ENCODE data around the gene EPAS1. TPM values are rescaled to one million over a fixed set of nuclear protein-coding genes. Genes with fewer than 3 reads are reported as not detected.

EPAS1 gene
- total and polyA plus RNA-seq, 2 experiments from 2014 or later, result 47.5 to 73.8 TPM

DNA sequence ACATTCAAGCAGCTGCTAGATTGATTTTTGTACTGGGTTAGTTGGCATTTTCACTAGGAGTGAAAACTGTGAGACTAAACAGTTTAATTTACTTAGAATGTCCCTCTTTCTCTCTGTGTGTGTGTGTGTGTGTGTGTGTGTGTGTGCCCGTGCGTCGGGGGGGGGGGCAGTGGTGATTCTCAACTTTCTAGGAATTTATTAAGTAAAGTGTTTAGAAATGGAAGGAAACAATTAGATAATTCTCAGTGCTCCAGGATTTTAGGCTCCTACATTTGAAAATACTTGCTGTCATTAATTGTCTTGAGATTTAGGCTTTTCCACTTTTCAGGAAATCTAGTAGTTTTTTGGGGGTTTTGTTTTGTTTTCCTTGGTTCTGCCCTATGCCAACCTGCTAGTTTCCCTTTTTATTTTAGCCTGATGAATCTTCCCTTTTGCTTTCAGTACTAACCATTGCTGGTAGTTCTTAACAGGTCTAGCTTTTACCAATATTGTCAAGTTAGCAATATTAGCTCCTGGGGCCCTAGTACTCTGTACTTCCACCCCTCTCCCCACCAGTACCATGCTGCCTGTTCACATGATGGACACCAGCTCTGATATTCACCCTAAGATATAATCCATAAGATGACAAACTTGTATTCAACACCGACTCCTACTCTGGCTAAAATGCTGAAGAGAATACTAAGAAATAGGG is 4.9 kb downstream of the EPAS1 start:
- H3K9me2 ChIP-seq (ENCODE audit: insufficient read depth), result no peaks in the 10 kb centered on the region

GRCh38 chr2:46303233-46303632 is 6.0 kb downstream of the EPAS1 start:
- H3F3A ChIP-seq (ENCODE audit: insufficient read depth), result no peaks in the 10 kb centered on the region; the same call in 1 of the 2 replicates
- H3K4me2 ChIP-seq (ENCODE audit: unreplicated experiment), result no peak overlapping the region
- H2AFZ ChIP-seq, result no peak overlapping the region
- in situ Hi-C loops (cut with MboI), result no loop called here
- no peak for TF ChIP-seq EZH2phosphoT487 (IDR thresholded peaks at IDR 0.05; ENCODE audit: insufficient read depth, low read depth)
- no peak for TF ChIP-seq EZH2 (IDR thresholded peaks at IDR 0.05; ENCODE audit: insufficient read depth, poor library complexity, severe bottlenecking)
- H3K4me3 ChIP-seq, result no peak overlapping the region
- no peaks in the 10 kb centered on the region for H3K36me3 ChIP-seq (ENCODE audit: low read depth)
- H3K79me2 ChIP-seq (ENCODE audit: insufficient read depth), result peaks cover 96% of the 10 kb centered on the region
- H3K9me3 ChIP-seq (ENCODE audit: low read depth), result no peaks in the 10 kb centered on the region
- no peaks in the 10 kb centered on the region for H3K27me3 ChIP-seq (replicated peaks; ENCODE audit: insufficient read depth)
- H3K4me1 ChIP-seq (ENCODE audit: insufficient read depth), result peaks cover 22% of the 10 kb centered on the region
- H3K9ac ChIP-seq, result no peak overlapping the region
- no peak for DNase-seq
- 96 to 97% methylated on average over 3 of the region's 3 CpGs for WGBS, 2 experiments (ENCODE audit: low coverage in 1 of 2, low lambda C conversion rate in 2 of 2, missing lambda C conversion rate in 2 of 2)
- H4K20me1 ChIP-seq (ENCODE audit: insufficient read depth), result no peaks in the 10 kb centered on the region
- no peaks in the 10 kb centered on the region for H3K9me2 ChIP-seq (ENCODE audit: insufficient read depth)
- no peak overlapping the region for H3K27ac ChIP-seq

More for the DNA sequence above, 4.9 kb downstream of the EPAS1 start:
- 81 to 82% methylated on average over 4 of the region's 4 CpGs for WGBS, 2 experiments (ENCODE audit: low coverage in 1 of 2, low lambda C conversion rate in 2 of 2, missing lambda C conversion rate in 2 of 2)
- Histone ChIP-seq H3K4me2 (ENCODE audit: unreplicated experiment) (no peak overlapping the region), H3K36me3 (ENCODE audit: low read depth) (no peaks in the 10 kb centered on the region), H3K9me3 (ENCODE audit: low read depth) (no peaks in the 10 kb centered on the region), H3K27me3 (replicated peaks; ENCODE audit: insufficient read depth) (no peaks in the 10 kb centered on the region), H3K4me1 (ENCODE audit: insufficient read depth) (peaks cover 22% of the 10 kb centered on the region), H3K79me2 (ENCODE audit: insufficient read depth) (peaks cover 95% of the 10 kb centered on the region), H2AFZ (no peak overlapping the region), H4K20me1 (ENCODE audit: insufficient read depth) (no peaks in the 10 kb centered on the region), H3F3A (ENCODE audit: insufficient read depth) (no peaks in the 10 kb centered on the region; the same call in 1 of the 2 replicates), H3K9ac (no peak overlapping the region), H3K4me3 (no peak overlapping the region), H3K27ac (no peak overlapping the region)
- in situ Hi-C loops (cut with MboI), result no loop called here
- TF ChIP-seq EZH2 (IDR thresholded peaks at IDR 0.05; ENCODE audit: insufficient read depth, poor library complexity, severe bottlenecking) (no peak), EZH2phosphoT487 (IDR thresholded peaks at IDR 0.05; ENCODE audit: insufficient read depth, low read depth) (no peak)
- DNase-seq, result no peak

- H3K9me2 ChIP-seq (ENCODE audit: insufficient read depth), result no peaks in the 10 kb centered on the region
- no peaks in the 10 kb centered on the region for H3K36me3 ChIP-seq (ENCODE audit: low read depth)
- peaks cover 24% of the 10 kb centered on the region for H3K4me1 ChIP-seq (ENCODE audit: insufficient read depth)
- no peak overlapping the region for H3K27ac ChIP-seq
- no peak for TF ChIP-seq EZH2phosphoT487 (IDR thresholded peaks at IDR 0.05; ENCODE audit: insufficient read depth, low read depth)
- TF ChIP-seq EZH2 (IDR thresholded peaks at IDR 0.05; ENCODE audit: insufficient read depth, poor library complexity, severe bottlenecking), result no peak
- no peaks in the 10 kb centered on the region for H3K27me3 ChIP-seq (replicated peaks; ENCODE audit: insufficient read depth)
- H3K9ac ChIP-seq, result no peak overlapping the region
- H4K20me1 ChIP-seq (ENCODE audit: insufficient read depth), result no peaks in the 10 kb centered on the region
- in situ Hi-C loops (cut with MboI), result no loop called here
- 95 to 98% methylated on average over 5 of the region's 5 CpGs for WGBS, 2 experiments (ENCODE audit: low coverage in 1 of 2, low lambda C conversion rate in 2 of 2, missing lambda C conversion rate in 2 of 2)
- H3F3A ChIP-seq (ENCODE audit: insufficient read depth), result peaks cover under 1% of the 10 kb centered on the region
- H2AFZ ChIP-seq, result no peak overlapping the region
- no peaks in the 10 kb centered on the region for H3K9me3 ChIP-seq (ENCODE audit: low read depth)
- H3K4me2 ChIP-seq (ENCODE audit: unreplicated experiment), result no peak overlapping the region
- H3K79me2 ChIP-seq (ENCODE audit: insufficient read depth), result peaks cover 96% of the 10 kb centered on the region
- no peak for DNase-seq
- H3K4me3 ChIP-seq, result no peak overlapping the region
Observed at GRCh38 chr2:46303822-46304221, 6.6 kb downstream of the EPAS1 start.

GRCh38 chr2:46304635-46305034 is 7.4 kb downstream of the EPAS1 start:
- in situ Hi-C loops (cut with MboI), result no loop called here
- Histone ChIP-seq H4K20me1 (ENCODE audit: insufficient read depth) (no peaks in the 10 kb centered on the region), H3K27ac (no peak overlapping the region)

More at GRCh38 chr2:46304635-46305034, 7.4 kb downstream of the EPAS1 start:
- no peak overlapping the region for H3K9ac ChIP-seq
- no peak overlapping the region for H3K4me3 ChIP-seq
- H2AFZ ChIP-seq, result no peak overlapping the region
- H3K36me3 ChIP-seq (ENCODE audit: low read depth), result no peaks in the 10 kb centered on the region
- H3K9me3 ChIP-seq (ENCODE audit: low read depth), result no peaks in the 10 kb centered on the region
- H3K9me2 ChIP-seq (ENCODE audit: insufficient read depth), result no peaks in the 10 kb centered on the region
- WGBS, 2 experiments (ENCODE audit: low coverage in 1 of 2, low lambda C conversion rate in 2 of 2, missing lambda C conversion rate in 2 of 2), result 99 to 100% methylated on average over 3 of the region's 3 CpGs
- H3K4me2 ChIP-seq (ENCODE audit: unreplicated experiment), result no peak overlapping the region
- H3K27me3 ChIP-seq (replicated peaks; ENCODE audit: insufficient read depth), result no peaks in the 10 kb centered on the region
- H3K4me1 ChIP-seq (ENCODE audit: insufficient read depth), result peaks cover 32% of the 10 kb centered on the region
- peaks cover 8% of the 10 kb centered on the region for H3F3A ChIP-seq (ENCODE audit: insufficient read depth)
- no peak for DNase-seq
- peaks cover 98% of the 10 kb centered on the region for H3K79me2 ChIP-seq (ENCODE audit: insufficient read depth)
- TF ChIP-seq EZH2 (IDR thresholded peaks at IDR 0.05; ENCODE audit: insufficient read depth, poor library complexity, severe bottlenecking) (no peak), EZH2phosphoT487 (IDR thresholded peaks at IDR 0.05; ENCODE audit: insufficient read depth, low read depth) (no peak)
